Measurements from ENCODE around the gene DUS3L. TPM values are rescaled to one million over a fixed set of nuclear protein-coding genes. Genes with fewer than 3 reads are reported as not detected.
A peak's percentile ranks its signal among the peaks of the same experiment; 100 is the strongest.

Gene DUS3L
- total RNA-seq, 1 experiment from 2014 or later: 67.0 TPM

DNA sequence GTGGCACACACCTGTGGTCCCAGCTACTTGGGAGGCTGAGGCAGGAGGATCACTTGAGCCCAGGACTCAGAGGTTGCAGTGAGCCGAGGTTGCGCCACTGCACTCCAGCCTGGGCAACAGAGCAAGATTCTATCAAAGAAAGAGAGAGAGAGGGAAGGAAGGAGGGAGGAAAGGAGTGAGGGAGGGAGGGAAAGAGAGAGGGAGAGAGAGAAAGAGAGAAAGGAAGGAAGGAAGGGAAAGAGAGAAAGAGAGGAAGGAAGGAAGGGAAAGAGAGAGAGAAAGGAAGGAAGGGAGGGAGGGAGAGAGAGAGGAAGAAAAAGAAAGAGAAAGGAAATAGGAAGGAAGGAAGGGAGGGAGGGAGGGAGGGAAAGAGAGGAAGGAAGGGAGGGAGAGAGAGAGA, 26.3 kb upstream of the DUS3L start:
- Histone ChIP-seq H2BK12ac (ENCODE audit: insufficient read length, low read depth, low read length) (no peak overlapping the region), H3K23ac (ENCODE audit: insufficient read length, low read depth, low read length) (no peak overlapping the region), H2BK20ac (ENCODE audit: low read depth, low read length, poor library complexity, severe bottlenecking) (no peak overlapping the region), H3K4ac (ENCODE audit: low read depth, low read length) (no peak overlapping the region), H4K8ac (replicated peaks; ENCODE audit: insufficient read length, low read depth, low read length) (no peak overlapping the region), H2BK5ac (ENCODE audit: insufficient read length, low read length) (no peak overlapping the region), H3K79me2 (ENCODE audit: insufficient read depth, low read length) (no peaks in the 10 kb centered on the region), H3K14ac (ENCODE audit: insufficient read depth, low read length) (no peak overlapping the region), H3K23me2 (ENCODE audit: insufficient read length, low read depth, low read length, poor library complexity, severe bottlenecking) (no peaks in the 10 kb centered on the region), H3K9me3 (ENCODE audit: control insufficient read depth, low read depth, low read length) (no peaks in the 10 kb centered on the region), H3K4me2 (ENCODE audit: insufficient read depth, insufficient read length, low read length) (no peak overlapping the region), H3K79me1 (ENCODE audit: insufficient read depth, low read depth, low read length, poor library complexity, severe bottlenecking) (no peaks in the 10 kb centered on the region), H2AK5ac (ENCODE audit: insufficient read length, low read length) (no peak overlapping the region), H2BK120ac (ENCODE audit: low read depth, low read length, poor library complexity, severe bottlenecking) (no peak overlapping the region), H3T11ph (ENCODE audit: low read length) (no peak overlapping the region), H4K20me1 (ENCODE audit: control insufficient read depth, insufficient read depth, insufficient read length) (no peaks in the 10 kb centered on the region), H4K5ac (ENCODE audit: insufficient read length, low read depth, low read length) (no peak overlapping the region), H3K27ac (ENCODE audit: insufficient read length, low read depth, low read length) (no peak overlapping the region), H2AFZ (ENCODE audit: low read length) (no peak overlapping the region), H3K4me1 (ENCODE audit: insufficient read depth, low read length) (no peaks in the 10 kb centered on the region), H2BK15ac (ENCODE audit: low read depth, low read length) (no peak overlapping the region), H3K56ac (ENCODE audit: insufficient read length, low read depth, low read length) (no peak overlapping the region), H3K18ac (ENCODE audit: insufficient read length, low read depth, low read length) (no peak overlapping the region), H4K91ac (ENCODE audit: insufficient read length, low read depth, low read length) (no peak overlapping the region), H3K27me3 (ENCODE audit: insufficient read depth, low read length) (no peaks in the 10 kb centered on the region), H3K9ac (ENCODE audit: extremely low read depth, insufficient read length, low read length) (no peak overlapping the region)
- H3K27me3 Mint-ChIP-seq (ENCODE audit: low read depth): peaks cover 34% of the 10 kb centered on the region
- no peak for DNase-seq
- peak overlapping the region in 1 of 3 experiments; percentile 15; a peak in 1 of 7 replicates for H3K27ac Mint-ChIP-seq
- WGBS (ENCODE audit: extremely low coverage, insufficient read length, low lambda C conversion rate): no CpG with 5 or more reads among the region's 2 CpGs
- H3K4me1 Mint-ChIP-seq: no peaks in the 10 kb centered on the region
- no peaks in the 10 kb centered on the region for H3K36me3 Mint-ChIP-seq (ENCODE audit: insufficient read depth in 1 of 3, low read depth in 3 of 3)
- no peaks in the 10 kb centered on the region for H3K9me3 Mint-ChIP-seq
- H3K4me3 Mint-ChIP-seq: no peak overlapping the region
- TF ChIP-seq, protein P1, sequence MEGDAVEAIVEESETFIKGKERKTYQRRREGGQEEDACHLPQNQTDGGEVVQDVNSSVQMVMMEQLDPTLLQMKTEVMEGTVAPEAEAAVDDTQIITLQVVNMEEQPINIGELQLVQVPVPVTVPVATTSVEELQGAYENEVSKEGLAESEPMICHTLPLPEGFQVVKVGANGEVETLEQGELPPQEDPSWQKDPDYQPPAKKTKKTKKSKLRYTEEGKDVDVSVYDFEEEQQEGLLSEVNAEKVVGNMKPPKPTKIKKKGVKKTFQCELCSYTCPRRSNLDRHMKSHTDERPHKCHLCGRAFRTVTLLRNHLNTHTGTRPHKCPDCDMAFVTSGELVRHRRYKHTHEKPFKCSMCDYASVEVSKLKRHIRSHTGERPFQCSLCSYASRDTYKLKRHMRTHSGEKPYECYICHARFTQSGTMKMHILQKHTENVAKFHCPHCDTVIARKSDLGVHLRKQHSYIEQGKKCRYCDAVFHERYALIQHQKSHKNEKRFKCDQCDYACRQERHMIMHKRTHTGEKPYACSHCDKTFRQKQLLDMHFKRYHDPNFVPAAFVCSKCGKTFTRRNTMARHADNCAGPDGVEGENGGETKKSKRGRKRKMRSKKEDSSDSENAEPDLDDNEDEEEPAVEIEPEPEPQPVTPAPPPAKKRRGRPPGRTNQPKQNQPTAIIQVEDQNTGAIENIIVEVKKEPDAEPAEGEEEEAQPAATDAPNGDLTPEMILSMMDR (conservative IDR thresholded peaks at IDR 0.05): no peak
